ENCODE data around the gene TDRD6. TPM values are rescaled to one million over a fixed set of nuclear protein-coding genes. Genes with fewer than 3 reads are reported as not detected.

The TDRD6 gene, protein sequence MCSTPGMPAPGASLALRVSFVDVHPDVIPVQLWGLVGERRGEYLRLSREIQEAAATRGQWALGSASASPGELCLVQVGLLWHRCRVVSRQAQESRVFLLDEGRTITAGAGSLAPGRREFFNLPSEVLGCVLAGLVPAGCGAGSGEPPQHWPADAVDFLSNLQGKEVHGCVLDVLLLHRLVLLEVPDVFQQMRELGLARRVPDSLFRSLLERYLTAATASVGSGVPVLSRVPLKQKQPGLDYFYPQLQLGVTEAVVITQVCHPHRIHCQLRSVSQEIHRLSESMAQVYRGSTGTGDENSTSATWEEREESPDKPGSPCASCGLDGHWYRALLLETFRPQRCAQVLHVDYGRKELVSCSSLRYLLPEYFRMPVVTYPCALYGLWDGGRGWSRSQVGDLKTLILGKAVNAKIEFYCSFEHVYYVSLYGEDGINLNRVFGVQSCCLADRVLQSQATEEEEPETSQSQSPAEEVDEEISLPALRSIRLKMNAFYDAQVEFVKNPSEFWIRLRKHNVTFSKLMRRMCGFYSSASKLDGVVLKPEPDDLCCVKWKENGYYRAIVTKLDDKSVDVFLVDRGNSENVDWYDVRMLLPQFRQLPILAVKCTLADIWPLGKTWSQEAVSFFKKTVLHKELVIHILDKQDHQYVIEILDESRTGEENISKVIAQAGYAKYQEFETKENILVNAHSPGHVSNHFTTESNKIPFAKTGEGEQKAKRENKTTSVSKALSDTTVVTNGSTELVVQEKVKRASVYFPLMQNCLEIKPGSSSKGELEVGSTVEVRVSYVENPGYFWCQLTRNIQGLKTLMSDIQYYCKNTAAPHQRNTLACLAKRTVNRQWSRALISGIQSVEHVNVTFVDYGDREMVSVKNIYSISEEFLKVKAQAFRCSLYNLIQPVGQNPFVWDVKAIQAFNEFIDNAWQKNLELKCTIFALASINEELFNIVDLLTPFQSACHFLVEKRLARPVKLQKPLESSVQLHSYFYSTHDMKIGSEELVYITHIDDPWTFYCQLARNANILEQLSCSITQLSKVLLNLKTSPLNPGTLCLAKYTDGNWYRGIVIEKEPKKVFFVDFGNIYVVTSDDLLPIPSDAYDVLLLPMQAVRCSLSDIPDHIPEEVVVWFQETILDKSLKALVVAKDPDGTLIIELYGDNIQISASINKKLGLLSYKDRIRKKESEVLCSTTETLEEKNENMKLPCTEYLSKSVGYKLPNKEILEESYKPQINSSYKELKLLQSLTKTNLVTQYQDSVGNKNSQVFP (N-terminal part only)
- total RNA-seq: 0.53 TPM

DNA sequence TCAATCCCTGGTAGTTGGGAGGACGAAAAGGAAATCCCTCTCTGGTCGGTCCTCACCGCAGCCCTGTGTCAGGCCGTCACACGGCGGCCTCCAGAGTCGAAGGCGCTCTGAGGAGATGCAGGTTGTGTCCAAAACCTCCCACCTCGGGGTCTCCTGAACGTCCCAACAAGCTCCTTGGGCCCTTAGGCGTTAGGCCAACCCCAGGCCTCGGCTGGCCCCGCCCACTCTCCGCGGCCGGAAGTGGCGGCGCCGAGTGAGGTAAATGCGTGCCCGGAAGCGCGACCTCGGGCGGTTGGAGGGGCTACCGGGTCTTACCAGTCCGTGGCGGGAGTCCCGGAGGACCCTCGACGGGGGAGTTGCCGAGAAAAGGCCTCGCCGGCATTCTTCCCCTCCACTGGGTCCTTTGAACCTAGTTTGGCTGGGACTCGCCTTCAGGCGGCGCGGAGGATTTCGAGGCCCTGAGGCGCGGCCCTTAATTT is at the start of gene TDRD6:
TSS of gene TDRD6 (plus strand) at position 267 of the 479 bp plus-strand sequence. CDS start 244 bp downstream, outside the sequence.
- no peaks in the 10 kb centered on the region for H3K4me1 ChIP-seq
- no peak within 1 kb of the TSS for H3K27ac ChIP-seq
- TF ChIP-seq CTCF (IDR thresholded peaks at IDR 0.05): no peak
- H3K36me3 ChIP-seq: no peaks in the 10 kb centered on the region
- intact Hi-C loops (cut with DNase I): no loop called here
- H3K4me3 ChIP-seq: no peak within 1 kb of the TSS
- no peak for DNase-seq (ENCODE audit: low spot score in 2 of 2)
- no peaks in the 10 kb centered on the region for H3K9me3 ChIP-seq
- H3K27me3 ChIP-seq: no peaks in the 10 kb centered on the region

GRCh38 chr6:46637933-46638332 is 49.8 kb upstream of the TDRD6 start:
- Histone ChIP-seq H3K36me3 (no peaks in the 10 kb centered on the region), H3K27me3 (no peaks in the 10 kb centered on the region), H3K4me1 (no peaks in the 10 kb centered on the region), H3K27ac (no peak overlapping the region), H3K4me3 (no peak overlapping the region), H3K9me3 (no peaks in the 10 kb centered on the region)
- intact Hi-C loops (cut with DNase I): no loop called here
- TF ChIP-seq CTCF (IDR thresholded peaks at IDR 0.05): no peak
- no peak for DNase-seq (ENCODE audit: low spot score in 2 of 2)

GRCh38 chr6:46638650-46639049 is 49.0 kb upstream of the TDRD6 start:
- Histone ChIP-seq H3K4me3 (no peak overlapping the region), H3K9me3 (no peaks in the 10 kb centered on the region), H3K27ac (no peak overlapping the region), H3K36me3 (no peaks in the 10 kb centered on the region), H3K27me3 (no peaks in the 10 kb centered on the region), H3K4me1 (no peaks in the 10 kb centered on the region)
- TF ChIP-seq CTCF (IDR thresholded peaks at IDR 0.05): no peak
- intact Hi-C loops (cut with DNase I): no loop called here
- no peak for DNase-seq (ENCODE audit: low spot score in 2 of 2)

GRCh38 chr6:46642928-46643751 is 44.5 kb upstream of the TDRD6 start:
- no peaks in the 10 kb centered on the region for H3K9me3 ChIP-seq
- intact Hi-C loops (cut with DNase I): no loop called here
- no peak for TF ChIP-seq CTCF (IDR thresholded peaks at IDR 0.05)
- no peak overlapping the region for H3K4me3 ChIP-seq
- no peaks in the 10 kb centered on the region for H3K4me1 ChIP-seq
- no peaks in the 10 kb centered on the region for H3K36me3 ChIP-seq
- H3K27me3 ChIP-seq: no peaks in the 10 kb centered on the region
- no peak for DNase-seq (ENCODE audit: low spot score in 2 of 2)
- no peak overlapping the region for H3K27ac ChIP-seq
